ENCODE measurements around the gene MED13.
"Not testable (repeated sequence)": the region's sequence is repeated elsewhere in the genome, so short reads cannot be mapped to it uniquely, and the experiment has no call there.

The MED13 gene

DNA sequence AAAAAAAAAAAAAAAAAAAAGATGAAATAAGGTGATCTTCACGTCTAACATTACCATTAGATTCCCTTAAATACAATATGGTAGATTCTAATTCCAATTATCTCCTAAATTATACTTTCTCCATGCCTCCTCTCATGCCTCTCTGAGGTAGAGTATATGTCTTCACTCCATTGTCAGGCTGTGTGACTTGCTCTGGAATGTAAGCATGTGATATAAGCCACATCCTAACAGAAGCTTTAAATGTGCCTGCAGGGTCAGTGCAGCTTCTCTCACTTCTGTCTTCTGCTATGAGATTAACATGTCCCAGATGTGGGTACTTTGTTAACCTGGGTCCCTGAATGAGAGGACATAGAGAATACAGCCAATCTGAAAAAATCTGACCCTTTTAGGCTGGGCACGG lies 32.6 kb downstream of the MED13 start:
- Histone ChIP-seq H3K4me1 (ENCODE audit: control insufficient read depth, insufficient read depth, low read length) (no peaks in the 10 kb centered on the region), H3K9me3 (ENCODE audit: control insufficient read depth, low read length) (no peaks in the 10 kb centered on the region), H3K36me3 (ENCODE audit: control insufficient read depth, insufficient read depth, low read length) (peaks cover 65% of the 10 kb centered on the region), H3K4me3 (ENCODE audit: insufficient read depth, low read depth, low read length) (no peak overlapping the region), H3K27me3 (ENCODE audit: control insufficient read depth, insufficient read depth, low read length, poor library complexity, severe bottlenecking) (no peaks in the 10 kb centered on the region), H3K27ac (ENCODE audit: insufficient read depth, low read depth, low read length, poor library complexity, severe bottlenecking) (no peak overlapping the region)
- WGBS, 2 experiments, result 95 to 96% methylated on average over 2 of the region's 2 CpGs

DNA sequence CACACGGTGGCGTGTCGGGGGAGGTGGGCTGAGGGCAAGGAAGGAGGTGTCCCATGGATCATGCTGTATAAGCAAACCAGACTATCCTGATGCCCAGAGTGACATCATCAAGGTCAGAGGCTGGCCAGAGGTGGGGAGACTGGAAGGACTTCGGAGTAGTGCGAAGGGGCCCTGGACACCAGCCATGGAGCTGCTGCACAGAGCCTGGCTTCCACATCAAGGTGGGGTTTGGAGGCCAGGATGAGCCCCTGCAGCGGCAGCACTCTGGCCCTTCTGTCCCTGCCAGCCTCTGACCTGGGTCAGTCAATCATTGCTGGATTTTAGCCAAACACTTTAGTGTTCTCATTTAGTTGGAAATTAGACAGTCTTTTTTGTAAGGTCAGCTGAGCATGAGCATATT lies 34.8 kb downstream of the MED13 start:
- H3K4me3 ChIP-seq (ENCODE audit: insufficient read depth, low read depth, low read length), result no peak overlapping the region
- peaks cover 59% of the 10 kb centered on the region for H3K36me3 ChIP-seq (ENCODE audit: control insufficient read depth, insufficient read depth, low read length)
- no peaks in the 10 kb centered on the region for H3K27me3 ChIP-seq (ENCODE audit: control insufficient read depth, insufficient read depth, low read length, poor library complexity, severe bottlenecking)
- no peaks in the 10 kb centered on the region for H3K9me3 ChIP-seq (ENCODE audit: control insufficient read depth, low read length)
- 97% methylated on average over 6 of the region's 6 CpGs for WGBS, 2 experiments
- H3K27ac ChIP-seq (ENCODE audit: insufficient read depth, low read depth, low read length, poor library complexity, severe bottlenecking), result no peak overlapping the region
- H3K4me1 ChIP-seq (ENCODE audit: control insufficient read depth, insufficient read depth, low read length), result no peaks in the 10 kb centered on the region

DNA sequence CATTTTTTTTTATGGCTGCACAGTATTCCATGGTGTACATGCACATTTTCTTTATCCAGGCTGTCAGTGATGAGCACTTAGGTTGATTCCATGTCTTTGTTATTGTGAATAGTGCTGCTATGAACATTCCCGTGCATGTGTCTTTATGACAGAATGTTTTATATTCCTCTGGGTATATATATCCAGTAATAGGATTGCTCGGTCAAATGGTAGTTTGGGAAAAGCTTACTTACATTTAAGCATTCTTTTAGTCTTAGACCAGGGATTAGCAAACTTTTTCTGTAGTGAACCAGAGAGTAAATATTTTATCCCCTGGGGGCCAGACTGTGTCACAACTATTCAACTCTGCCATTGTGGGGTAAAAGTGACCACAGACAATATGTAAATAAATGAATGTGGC lies 40.2 kb downstream of the MED13 start:
- 93 to 100% methylated on average over 1 to 2 of the region's 2 CpGs for WGBS, 2 experiments
- H3K9me3 ChIP-seq (ENCODE audit: control insufficient read depth, low read length), result no peaks in the 10 kb centered on the region

DNA sequence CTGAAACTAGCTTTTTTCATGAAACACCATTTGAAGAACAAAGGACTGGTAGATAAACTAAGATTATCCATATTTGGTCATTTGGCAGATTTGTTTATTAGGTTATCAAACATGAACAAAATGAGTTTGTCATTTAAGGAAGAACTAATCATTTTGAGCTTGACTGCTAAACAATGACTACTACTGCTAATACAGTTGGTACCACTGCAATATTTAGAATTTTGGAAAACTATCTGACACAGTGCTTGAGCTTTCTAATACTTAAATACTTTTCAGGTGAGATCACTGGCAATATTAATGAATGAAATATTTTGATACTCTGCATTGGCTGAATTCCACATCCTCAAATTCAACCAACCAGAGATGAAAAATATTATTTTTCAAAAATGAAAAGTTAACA lies 47.2 kb downstream of the MED13 start:
- H3K9me3 ChIP-seq (ENCODE audit: control insufficient read depth, low read length), result no peaks in the 10 kb centered on the region
- no peaks in the 10 kb centered on the region for H3K27me3 ChIP-seq (ENCODE audit: control insufficient read depth, insufficient read depth, low read length, poor library complexity, severe bottlenecking)
- H3K36me3 ChIP-seq (ENCODE audit: control insufficient read depth, insufficient read depth, low read length), result peaks cover 28% of the 10 kb centered on the region
- H3K4me3 ChIP-seq (ENCODE audit: insufficient read depth, low read depth, low read length), result no peak overlapping the region
- no peak overlapping the region for H3K27ac ChIP-seq (ENCODE audit: insufficient read depth, low read depth, low read length, poor library complexity, severe bottlenecking)
- H3K4me1 ChIP-seq (ENCODE audit: control insufficient read depth, insufficient read depth, low read length), result no peaks in the 10 kb centered on the region

More for the DNA sequence above, 40.2 kb downstream of the MED13 start:
- Histone ChIP-seq H3K4me3 (ENCODE audit: insufficient read depth, low read depth, low read length) (no peak overlapping the region), H3K36me3 (ENCODE audit: control insufficient read depth, insufficient read depth, low read length) (peaks cover 49% of the 10 kb centered on the region), H3K27me3 (ENCODE audit: control insufficient read depth, insufficient read depth, low read length, poor library complexity, severe bottlenecking) (no peaks in the 10 kb centered on the region), H3K27ac (ENCODE audit: insufficient read depth, low read depth, low read length, poor library complexity, severe bottlenecking) (no peak overlapping the region), H3K4me1 (ENCODE audit: control insufficient read depth, insufficient read depth, low read length) (no peaks in the 10 kb centered on the region)

DNA sequence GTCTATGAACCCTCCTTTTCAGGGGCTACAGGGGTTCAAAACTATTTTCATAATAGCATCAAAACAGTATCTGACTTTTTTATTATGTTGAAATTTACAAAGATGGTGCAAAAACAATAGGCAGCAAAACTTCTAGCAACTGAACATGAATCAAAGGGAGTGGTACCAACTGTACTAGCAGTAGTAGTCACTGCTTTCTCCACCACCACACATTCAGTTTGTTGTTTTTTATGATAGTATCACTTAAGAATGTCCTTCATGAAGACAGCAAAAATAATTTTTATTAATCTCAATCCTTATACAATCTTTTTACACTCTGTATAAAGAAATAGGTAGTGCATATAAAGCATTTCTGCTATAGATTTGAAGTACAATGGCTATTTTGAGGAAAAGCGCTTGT lies 47.6 kb downstream of the MED13 start:
- H3K36me3 ChIP-seq (ENCODE audit: control insufficient read depth, insufficient read depth, low read length), result peaks cover 24% of the 10 kb centered on the region
- 89 to 93% methylated on average over 1 of the region's 1 CpG for WGBS, 2 experiments

DNA sequence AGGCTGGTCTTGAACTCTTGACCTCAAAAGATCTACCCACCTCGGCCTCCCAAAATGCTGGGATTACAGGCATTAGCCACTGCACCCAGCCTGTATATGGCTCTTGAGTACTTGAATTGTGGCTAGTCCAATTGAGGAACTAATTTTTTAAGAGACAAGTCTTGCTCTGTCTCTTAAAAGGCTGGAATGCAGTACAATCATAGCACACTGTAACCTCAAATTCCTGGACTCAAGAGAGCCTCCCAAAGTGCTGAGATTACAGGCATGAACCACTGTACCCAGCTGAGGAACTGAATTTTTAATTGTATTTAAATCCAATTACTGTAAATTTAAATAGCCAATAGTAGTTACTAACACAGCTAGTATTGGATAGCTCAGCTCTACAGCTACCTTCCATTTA lies 50.6 kb downstream of the MED13 start:
- H3K27ac ChIP-seq (ENCODE audit: insufficient read depth, low read depth, low read length, poor library complexity, severe bottlenecking), result no peak overlapping the region
- no peak overlapping the region for H3K4me3 ChIP-seq (ENCODE audit: insufficient read depth, low read depth, low read length)
- H3K9me3 ChIP-seq (ENCODE audit: control insufficient read depth, low read length), result no peaks in the 10 kb centered on the region
- peaks cover 30% of the 10 kb centered on the region for H3K36me3 ChIP-seq (ENCODE audit: control insufficient read depth, insufficient read depth, low read length)
- H3K27me3 ChIP-seq (ENCODE audit: control insufficient read depth, insufficient read depth, low read length, poor library complexity, severe bottlenecking), result no peaks in the 10 kb centered on the region
- no peaks in the 10 kb centered on the region for H3K4me1 ChIP-seq (ENCODE audit: control insufficient read depth, insufficient read depth, low read length)
- 79 to 91% methylated on average over 1 of the region's 1 CpG for WGBS, 2 experiments

More for the DNA sequence above, 47.6 kb downstream of the MED13 start:
- H3K4me1 ChIP-seq (ENCODE audit: control insufficient read depth, insufficient read depth, low read length), result no peaks in the 10 kb centered on the region
- H3K27ac ChIP-seq (ENCODE audit: insufficient read depth, low read depth, low read length, poor library complexity, severe bottlenecking), result no peak overlapping the region
- H3K27me3 ChIP-seq (ENCODE audit: control insufficient read depth, insufficient read depth, low read length, poor library complexity, severe bottlenecking), result no peaks in the 10 kb centered on the region
- no peak overlapping the region for H3K4me3 ChIP-seq (ENCODE audit: insufficient read depth, low read depth, low read length)
- H3K9me3 ChIP-seq (ENCODE audit: control insufficient read depth, low read length), result no peaks in the 10 kb centered on the region

DNA sequence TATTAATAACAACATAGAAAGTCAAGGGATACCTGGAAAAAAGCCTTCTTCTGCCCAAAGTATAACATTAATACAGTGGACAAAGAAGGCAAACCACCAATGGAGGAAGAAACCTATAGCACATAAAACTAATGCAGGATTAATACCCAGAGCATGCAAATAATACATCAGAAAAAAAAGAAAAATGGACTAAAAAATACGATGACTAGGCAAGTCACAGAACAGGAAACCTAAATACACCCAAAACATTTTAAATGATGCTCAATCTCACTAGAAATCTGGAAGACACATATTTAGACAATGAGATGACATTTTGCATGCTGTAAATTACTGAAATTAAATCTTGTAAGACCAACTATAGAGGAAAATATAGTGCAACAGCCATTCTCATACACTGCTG lies 55.9 kb downstream of the MED13 start:
- WGBS, 2 experiments, result 100% methylated on average over 1 of the region's 1 CpG; no CpG with 5 or more reads in 1 of the 2 experiments
- no peaks in the 10 kb centered on the region for H3K27me3 ChIP-seq (ENCODE audit: control insufficient read depth, insufficient read depth, low read length, poor library complexity, severe bottlenecking)
- no peaks in the 10 kb centered on the region for H3K9me3 ChIP-seq (ENCODE audit: control insufficient read depth, low read length)
- no peaks in the 10 kb centered on the region for H3K4me1 ChIP-seq (ENCODE audit: control insufficient read depth, insufficient read depth, low read length)
- no peak overlapping the region for H3K4me3 ChIP-seq (ENCODE audit: insufficient read depth, low read depth, low read length)
- H3K36me3 ChIP-seq (ENCODE audit: control insufficient read depth, insufficient read depth, low read length), result peaks cover 38% of the 10 kb centered on the region
- no peak overlapping the region for H3K27ac ChIP-seq (ENCODE audit: insufficient read depth, low read depth, low read length, poor library complexity, severe bottlenecking)

DNA sequence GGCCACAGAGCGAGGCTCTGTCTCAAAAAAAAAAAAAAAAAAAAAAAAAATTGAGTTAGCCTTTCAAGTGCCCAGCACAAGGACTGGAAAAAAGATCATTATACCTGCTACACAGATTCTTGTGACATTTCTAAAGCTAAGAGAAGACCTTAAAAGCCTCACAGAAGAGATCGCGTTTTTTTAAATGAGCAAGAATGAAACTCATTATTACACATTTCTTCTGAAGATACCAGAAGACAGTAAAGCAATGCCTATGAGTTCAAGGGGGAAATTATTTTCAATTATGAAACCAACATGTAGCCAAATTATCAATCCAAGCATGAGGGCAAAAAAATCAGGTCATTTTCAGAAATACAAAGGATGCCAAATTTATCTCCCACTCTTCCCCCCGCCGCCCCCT lies 56.8 kb downstream of the MED13 start:
- Histone ChIP-seq H3K9me3 (ENCODE audit: control insufficient read depth, low read length) (no peaks in the 10 kb centered on the region), H3K27ac (ENCODE audit: insufficient read depth, low read depth, low read length, poor library complexity, severe bottlenecking) (no peak overlapping the region), H3K36me3 (ENCODE audit: control insufficient read depth, insufficient read depth, low read length) (peaks cover 38% of the 10 kb centered on the region), H3K4me3 (ENCODE audit: insufficient read depth, low read depth, low read length) (no peak overlapping the region), H3K4me1 (ENCODE audit: control insufficient read depth, insufficient read depth, low read length) (no peaks in the 10 kb centered on the region), H3K27me3 (ENCODE audit: control insufficient read depth, insufficient read depth, low read length, poor library complexity, severe bottlenecking) (no peaks in the 10 kb centered on the region)
- 99 to 100% methylated on average over 3 to 5 of the region's 5 CpGs for WGBS, 2 experiments

DNA sequence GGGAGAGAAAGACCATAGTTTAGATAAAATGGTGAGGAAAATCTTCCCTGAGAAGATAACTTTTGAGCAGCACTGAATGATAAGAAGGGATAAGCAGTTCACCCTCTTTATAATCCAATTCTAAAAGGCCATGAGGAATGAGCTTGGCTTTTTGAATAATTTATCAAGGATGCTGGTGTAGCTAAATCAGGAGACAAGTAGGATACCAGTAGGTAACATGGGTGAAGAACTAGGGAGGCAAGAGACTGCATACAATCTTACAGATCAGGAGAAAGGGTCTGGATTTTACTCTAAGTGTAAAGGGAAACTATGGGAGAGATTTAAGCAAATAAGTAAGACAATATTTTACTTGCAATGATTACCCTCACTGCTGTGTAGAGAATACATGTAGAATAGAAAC lies 60.7 kb downstream of the MED13 start:
- no peak overlapping the region for H3K27ac ChIP-seq (ENCODE audit: insufficient read depth, low read depth, low read length, poor library complexity, severe bottlenecking)
- no peaks in the 10 kb centered on the region for H3K9me3 ChIP-seq (ENCODE audit: control insufficient read depth, low read length)
- H3K27me3 ChIP-seq (ENCODE audit: control insufficient read depth, insufficient read depth, low read length, poor library complexity, severe bottlenecking), result no peaks in the 10 kb centered on the region
- H3K36me3 ChIP-seq (ENCODE audit: control insufficient read depth, insufficient read depth, low read length), result peaks cover 16% of the 10 kb centered on the region
- H3K4me1 ChIP-seq (ENCODE audit: control insufficient read depth, insufficient read depth, low read length), result no peaks in the 10 kb centered on the region
- H3K4me3 ChIP-seq (ENCODE audit: insufficient read depth, low read depth, low read length), result no peak overlapping the region

DNA sequence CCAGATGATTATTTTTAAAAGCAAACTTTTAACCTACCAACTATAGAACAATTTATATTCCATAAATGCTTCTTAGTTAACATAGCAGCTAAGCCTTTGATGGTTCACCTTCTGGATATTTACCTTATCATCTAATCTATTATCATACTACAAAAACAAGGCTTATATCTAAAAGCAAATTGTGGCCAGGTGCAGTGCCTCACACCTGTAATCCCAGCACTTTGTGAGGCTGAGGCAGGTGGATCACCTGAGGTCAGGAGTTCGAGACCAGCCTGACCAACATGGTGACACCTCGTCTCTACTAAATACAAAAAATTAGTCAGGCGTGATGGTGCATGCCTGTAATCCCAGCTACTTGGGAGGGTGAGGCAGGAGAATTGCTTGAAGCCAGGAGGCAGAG lies 61.9 kb downstream of the MED13 start:
- not testable (repeated sequence) for H3K9me3 ChIP-seq (ENCODE audit: control insufficient read depth, low read length); H3K4me3 ChIP-seq (ENCODE audit: insufficient read depth, low read depth, low read length); H3K27me3 ChIP-seq (ENCODE audit: control insufficient read depth, insufficient read depth, low read length, poor library complexity, severe bottlenecking); H3K4me1 ChIP-seq (ENCODE audit: control insufficient read depth, insufficient read depth, low read length); H3K27ac ChIP-seq (ENCODE audit: insufficient read depth, low read depth, low read length, poor library complexity, severe bottlenecking)
- WGBS, 2 experiments, result 90 to 96% methylated on average over 3 of the region's 3 CpGs
- peaks cover 14% of the 10 kb centered on the region for H3K36me3 ChIP-seq (ENCODE audit: control insufficient read depth, insufficient read depth, low read length)

DNA sequence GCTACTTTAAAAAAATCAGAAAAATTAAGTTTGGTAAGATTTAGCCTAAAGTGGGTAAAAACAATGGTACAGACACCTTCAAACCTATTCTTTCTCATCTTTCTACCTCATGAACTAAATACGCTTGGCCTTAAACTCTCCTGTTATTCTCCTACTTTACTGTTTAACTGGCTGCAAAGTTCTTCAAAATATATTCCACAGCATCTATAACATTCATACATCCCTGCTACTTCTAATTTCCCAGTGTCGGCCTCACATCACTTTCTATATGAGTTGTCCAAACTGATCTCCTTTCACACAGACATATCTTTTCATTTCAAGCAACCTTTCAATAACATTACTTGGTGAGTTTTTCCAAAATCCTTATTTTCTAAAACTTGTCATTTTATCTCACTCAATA lies 64.0 kb downstream of the MED13 start:
- H3K9me3 ChIP-seq (ENCODE audit: control insufficient read depth, low read length), result no peaks in the 10 kb centered on the region
- WGBS, 2 experiments, result 94 to 95% methylated on average over 2 of the region's 2 CpGs
- H3K4me3 ChIP-seq (ENCODE audit: insufficient read depth, low read depth, low read length), result no peak overlapping the region
- peaks cover 9% of the 10 kb centered on the region for H3K36me3 ChIP-seq (ENCODE audit: control insufficient read depth, insufficient read depth, low read length)
- no peaks in the 10 kb centered on the region for H3K27me3 ChIP-seq (ENCODE audit: control insufficient read depth, insufficient read depth, low read length, poor library complexity, severe bottlenecking)
- no peak overlapping the region for H3K27ac ChIP-seq (ENCODE audit: insufficient read depth, low read depth, low read length, poor library complexity, severe bottlenecking)
- no peaks in the 10 kb centered on the region for H3K4me1 ChIP-seq (ENCODE audit: control insufficient read depth, insufficient read depth, low read length)
